BJ (cell line): Measurements from ENCODE around the gene TFAP2C. TPM values are rescaled to one million over a fixed set of nuclear protein-coding genes. Genes with fewer than 3 reads are reported as not detected.

Experiments
- CTCF ChIA-PET: fragments of 350-600 bp; formaldehyde crosslinking; extraction: SDS; loops from one replicate; lab custom pipeline; 2021; ENCODE audit warnings: antibody characterized with exemption, inconsistent platforms; lab: Yijun Ruan, JAX
- POLR2A ChIA-PET: fragments of 300-600 bp; sonication (Branson Sonifier 250); formaldehyde crosslinking; extraction: SDS; loops from one replicate; lab custom pipeline; 2021; ENCODE audit warnings: antibody characterized with exemption; lab: Charles Lee
- DNase-seq: peaks from one replicate; pipeline ENCODE4 v3.0.0-alpha.2; 2011; ENCODE audit warnings: low read depth
- H3K27me3 ChIP-seq: 2 replicates; pipeline ENCODE4 v1.6.0; 2011; ENCODE audit warnings: low read length; ENCODE audit not compliant: control insufficient read depth, insufficient read depth
- H3K36me3 ChIP-seq: 2 replicates; pipeline ENCODE4 v1.5.1; 2011; ENCODE audit warnings: low read length; ENCODE audit not compliant: control insufficient read depth, insufficient read depth
- H3K4me3 ChIP-seq: 2 replicates; pipeline ENCODE4 v1.5.1; 2011; ENCODE audit warnings: low read depth, mild to moderate bottlenecking, control low read depth, low read length
- polyA plus RNA-seq: library from polyadenylated mRNA; depleted of rRNA; stranded (reverse); fragments of >200 nt; gene quantifications from 2 replicates; pipeline ENCODE4 v1.2.3, GENCODE V29; 2011
- TF ChIP-seq, protein P1 (sequence below): IDR thresholded peaks from 2 replicates; pipeline ENCODE4 v1.5.1; 2011; ENCODE audit warnings: low read depth, mild to moderate bottlenecking, control low read depth, inconsistent platforms, low read length, moderate library complexity; ENCODE audit not compliant: insufficient read depth

TFAP2C gene
- polyA plus RNA-seq, 1 experiment, result 4.4 TPM

DNA sequence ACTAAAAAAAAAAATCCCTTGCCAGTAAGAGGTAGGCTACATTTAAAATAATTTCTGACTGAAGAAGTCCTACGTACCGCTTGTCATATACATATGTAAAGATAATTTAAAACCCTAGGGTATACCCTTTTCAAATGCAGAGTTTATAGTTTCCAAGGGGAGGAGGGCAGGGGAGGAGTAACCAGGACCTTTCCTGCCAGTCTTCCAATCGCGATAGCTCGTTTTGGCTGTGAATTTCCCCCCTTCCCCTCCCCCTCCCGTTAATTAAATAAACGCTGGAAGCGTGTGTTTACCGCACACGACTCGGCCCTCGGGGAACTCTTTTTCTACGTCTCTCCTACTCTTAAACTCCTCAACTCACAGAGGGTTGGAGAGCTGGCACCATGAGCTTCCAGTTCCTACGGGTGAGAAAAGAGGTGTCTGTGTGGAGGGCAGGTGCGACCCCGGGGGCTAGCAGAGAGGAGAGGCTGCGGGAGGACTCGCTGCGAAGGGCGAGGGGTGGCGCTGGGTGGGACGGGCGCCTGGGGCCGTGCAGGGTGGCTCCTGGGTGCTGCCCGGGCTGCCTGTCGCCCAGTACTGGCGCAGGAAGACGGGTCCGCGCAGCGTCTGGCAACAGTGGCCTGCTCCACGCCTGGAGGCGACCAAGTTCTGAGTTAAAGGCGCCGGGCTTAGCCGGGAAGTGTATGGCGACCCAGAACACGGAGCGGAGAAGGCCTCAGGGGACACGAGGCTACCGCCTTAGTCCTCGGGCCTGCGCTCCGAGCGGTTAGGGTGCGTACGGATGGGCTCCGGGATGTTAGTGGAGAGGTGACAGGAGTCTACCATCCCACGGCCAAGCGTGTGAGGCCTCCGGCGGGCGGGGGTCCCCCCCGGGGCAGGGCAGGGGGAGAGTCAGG, 4.1 kb upstream of the TFAP2C start:
- Histone ChIP-seq H3K4me3 (no peak overlapping the region), H3K27me3 (peaks cover 3% of the 10 kb centered on the region; the same call in 1 of the 2 replicates), H3K36me3 (no peaks in the 10 kb centered on the region)
- CTCF ChIA-PET, result no interaction called here
- TF ChIP-seq, protein P1, sequence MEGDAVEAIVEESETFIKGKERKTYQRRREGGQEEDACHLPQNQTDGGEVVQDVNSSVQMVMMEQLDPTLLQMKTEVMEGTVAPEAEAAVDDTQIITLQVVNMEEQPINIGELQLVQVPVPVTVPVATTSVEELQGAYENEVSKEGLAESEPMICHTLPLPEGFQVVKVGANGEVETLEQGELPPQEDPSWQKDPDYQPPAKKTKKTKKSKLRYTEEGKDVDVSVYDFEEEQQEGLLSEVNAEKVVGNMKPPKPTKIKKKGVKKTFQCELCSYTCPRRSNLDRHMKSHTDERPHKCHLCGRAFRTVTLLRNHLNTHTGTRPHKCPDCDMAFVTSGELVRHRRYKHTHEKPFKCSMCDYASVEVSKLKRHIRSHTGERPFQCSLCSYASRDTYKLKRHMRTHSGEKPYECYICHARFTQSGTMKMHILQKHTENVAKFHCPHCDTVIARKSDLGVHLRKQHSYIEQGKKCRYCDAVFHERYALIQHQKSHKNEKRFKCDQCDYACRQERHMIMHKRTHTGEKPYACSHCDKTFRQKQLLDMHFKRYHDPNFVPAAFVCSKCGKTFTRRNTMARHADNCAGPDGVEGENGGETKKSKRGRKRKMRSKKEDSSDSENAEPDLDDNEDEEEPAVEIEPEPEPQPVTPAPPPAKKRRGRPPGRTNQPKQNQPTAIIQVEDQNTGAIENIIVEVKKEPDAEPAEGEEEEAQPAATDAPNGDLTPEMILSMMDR, result no peak
- POLR2A ChIA-PET, result interaction anchor here (0.6 kb wide), 1 partner anchor 17 kb away, joined by 4 read pairs; no protein-coding TSS in a partner anchor
- DNase-seq, result no peak

DNA sequence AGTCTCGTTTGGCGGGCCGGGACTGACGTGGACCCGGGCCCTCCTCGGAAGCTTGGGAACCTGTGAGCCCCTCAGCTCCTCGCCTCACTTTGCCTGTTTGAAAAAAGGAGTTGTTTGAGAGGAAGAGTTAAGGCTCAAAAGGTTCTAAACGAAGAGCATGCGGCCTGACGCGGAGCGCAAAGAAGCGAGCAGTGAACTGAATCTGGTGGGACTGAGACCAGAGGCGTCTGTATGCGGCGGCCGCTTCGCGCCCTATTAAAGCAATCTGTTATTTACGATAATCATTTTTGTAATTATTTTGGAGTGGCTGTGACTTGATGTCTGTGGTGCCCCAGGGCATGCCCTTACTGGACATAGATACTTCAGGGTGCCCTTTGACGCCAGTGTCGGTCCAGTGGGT, 3.3 kb upstream of the TFAP2C start:
- Histone ChIP-seq H3K4me3 (no peak overlapping the region), H3K27me3 (peaks cover 3% of the 10 kb centered on the region; the same call in 1 of the 2 replicates), H3K36me3 (no peaks in the 10 kb centered on the region)
- POLR2A ChIA-PET, result no interaction called here
- TF ChIP-seq, protein P1, result no peak
- DNase-seq, result no peak
- CTCF ChIA-PET, result no interaction called here

DNA sequence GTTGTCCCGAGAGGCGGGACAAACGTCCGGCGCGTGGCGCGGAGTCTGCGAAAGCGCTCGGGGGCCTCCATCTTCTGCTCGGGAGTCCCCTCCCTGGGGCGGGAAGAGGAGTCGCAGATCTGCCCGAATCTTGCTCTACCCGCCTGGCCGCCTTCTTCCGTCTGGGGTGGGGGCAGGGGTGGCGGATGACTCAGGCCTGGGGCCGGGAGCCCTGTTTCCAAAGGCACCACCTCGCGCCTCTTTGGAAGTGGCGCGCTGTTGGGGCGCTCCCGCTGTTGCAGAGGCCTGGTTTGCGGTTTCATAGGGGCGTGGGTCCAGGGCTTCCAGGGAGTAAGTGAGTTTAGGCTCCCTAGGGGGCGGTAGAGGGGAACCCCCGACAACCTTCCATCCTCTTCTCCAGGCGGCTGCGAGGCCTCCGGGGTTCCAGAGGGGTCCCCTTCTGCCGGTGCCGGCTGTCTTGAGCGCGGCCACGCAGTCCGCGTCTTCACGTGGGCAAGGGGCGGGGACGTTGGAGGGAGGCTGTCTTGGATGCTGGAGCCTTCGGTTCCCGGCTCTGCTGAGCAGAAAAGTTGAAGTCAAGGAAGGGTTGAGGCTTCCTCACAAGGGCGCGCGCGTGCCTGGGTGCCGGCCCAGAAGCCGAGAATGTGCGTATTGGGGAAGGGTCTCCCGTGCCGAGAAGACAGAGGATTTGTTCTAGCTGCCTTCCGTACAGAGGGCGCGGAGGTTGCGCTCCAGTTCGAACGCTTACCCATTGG, 2.6 kb upstream of the TFAP2C start:
- TF ChIP-seq, protein P1, result peak; percentile 53
- ChIA-PET POLR2A (no interaction called here), CTCF (interaction anchor here (0.9 kb wide), 1 partner anchor 8 kb away, joined by 3 read pairs; no protein-coding TSS in a partner anchor)
- Histone ChIP-seq H3K4me3 (no peak overlapping the region), H3K36me3 (peaks cover 2% of the 10 kb centered on the region), H3K27me3 (peaks cover 3% of the 10 kb centered on the region; the same call in 1 of the 2 replicates)
- no peak for DNase-seq

DNA sequence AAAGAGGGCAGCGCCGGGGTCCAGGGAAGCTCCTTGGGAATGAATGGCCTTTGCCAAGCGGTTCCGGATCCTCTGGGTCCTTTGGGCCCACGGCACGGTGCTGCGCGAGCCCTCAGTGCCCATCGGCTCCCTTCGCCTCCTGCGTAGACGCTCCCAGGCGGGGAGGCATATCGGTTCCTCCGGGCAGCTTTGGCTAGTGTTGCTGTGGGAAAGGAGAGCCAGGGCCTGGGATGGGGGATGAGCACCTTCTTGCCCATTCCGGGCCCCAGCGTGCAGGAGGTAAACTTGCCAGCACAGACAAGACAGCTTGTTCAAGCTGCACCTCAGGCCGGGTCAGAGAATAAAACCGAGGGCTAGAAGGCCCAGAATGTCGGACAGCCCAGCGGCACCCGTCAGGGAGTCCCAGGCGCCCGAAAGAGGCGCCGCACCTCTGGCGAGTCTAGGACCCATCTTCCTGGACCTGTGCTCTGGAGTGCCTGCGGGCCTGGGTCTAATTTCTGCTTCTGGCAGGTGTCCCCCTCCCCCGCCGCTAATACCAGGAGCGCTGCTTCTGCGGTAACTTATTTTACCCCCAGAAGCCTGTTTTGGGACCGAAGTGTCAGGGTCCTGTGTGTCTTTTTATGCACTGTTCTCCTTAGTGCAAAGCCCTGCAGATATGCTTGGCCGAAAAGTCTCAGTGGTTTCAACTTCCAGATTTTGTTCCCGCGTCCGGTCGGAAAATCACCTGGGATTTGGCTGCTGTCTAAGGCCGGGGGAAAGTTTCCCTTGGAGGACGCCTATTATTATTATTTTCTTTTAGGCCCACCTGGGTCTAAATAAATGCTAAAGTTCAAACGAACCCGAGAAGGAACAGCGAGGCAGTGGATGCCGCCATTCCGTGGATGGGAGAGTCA, 1.7 kb upstream of the TFAP2C start:
- POLR2A ChIA-PET, result no interaction called here
- no peak for DNase-seq
- H3K36me3 ChIP-seq, result peaks cover 4% of the 10 kb centered on the region
- TF ChIP-seq, protein P1, result no peak
- peaks cover 3% of the 10 kb centered on the region; the same call in 1 of the 2 replicates for H3K27me3 ChIP-seq
- CTCF ChIA-PET, result interaction anchor here (0.9 kb wide), 1 partner anchor 9 kb away, joined by 3 read pairs; no protein-coding TSS in a partner anchor
- no peak overlapping the region for H3K4me3 ChIP-seq
